ENCODE measurements around the gene POU2AF1. TPM values are rescaled to one million over a fixed set of nuclear protein-coding genes. Genes with fewer than 3 reads are reported as not detected.

POU2AF1 gene
- total and polyA plus RNA-seq, 2 of the 13 experiments (the other 11 are each of a cell fraction or from before 2014, with no cell fraction given), result 1.9 to 3.6 TPM

- TF ChIP-seq, protein P1, sequence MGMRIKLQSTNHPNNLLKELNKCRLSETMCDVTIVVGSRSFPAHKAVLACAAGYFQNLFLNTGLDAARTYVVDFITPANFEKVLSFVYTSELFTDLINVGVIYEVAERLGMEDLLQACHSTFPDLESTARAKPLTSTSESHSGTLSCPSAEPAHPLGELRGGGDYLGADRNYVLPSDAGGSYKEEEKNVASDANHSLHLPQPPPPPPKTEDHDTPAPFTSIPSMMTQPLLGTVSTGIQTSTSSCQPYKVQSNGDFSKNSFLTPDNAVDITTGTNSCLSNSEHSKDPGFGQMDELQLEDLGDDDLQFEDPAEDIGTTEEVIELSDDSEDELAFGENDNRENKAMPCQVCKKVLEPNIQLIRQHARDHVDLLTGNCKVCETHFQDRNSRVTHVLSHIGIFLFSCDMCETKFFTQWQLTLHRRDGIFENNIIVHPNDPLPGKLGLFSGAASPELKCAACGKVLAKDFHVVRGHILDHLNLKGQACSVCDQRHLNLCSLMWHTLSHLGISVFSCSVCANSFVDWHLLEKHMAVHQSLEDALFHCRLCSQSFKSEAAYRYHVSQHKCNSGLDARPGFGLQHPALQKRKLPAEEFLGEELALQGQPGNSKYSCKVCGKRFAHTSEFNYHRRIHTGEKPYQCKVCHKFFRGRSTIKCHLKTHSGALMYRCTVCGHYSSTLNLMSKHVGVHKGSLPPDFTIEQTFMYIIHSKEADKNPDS (CRISPR knock-in tag; IDR thresholded peaks at IDR 0.05), result 0 out of 2 replicates have a peak, but pooled peaks have one; percentile 75
- no peak for TF ChIP-seq NRL (CRISPR knock-in tag; IDR thresholded peaks at IDR 0.05; ENCODE audit: borderline replicate concordance)
- TF ChIP-seq ZBTB33 (CRISPR knock-in tag; IDR thresholded peaks at IDR 0.05), result peak; percentile 86
- 0 out of 2 replicates have a peak, but pooled peaks have one; percentile 25 for TF ChIP-seq ZNF430 (CRISPR knock-in tag; IDR thresholded peaks at IDR 0.05)
- no peak for TF ChIP-seq FOXK2 (IDR thresholded peaks at IDR 0.05)
- no peak for TF ChIP-seq ZNF780A (CRISPR knock-in tag; IDR thresholded peaks at IDR 0.05)
- no peak for TF ChIP-seq ZNF747 (CRISPR knock-in tag; IDR thresholded peaks at IDR 0.05; ENCODE audit: borderline replicate concordance)
- no peak for TF ChIP-seq NR2F6 (IDR thresholded peaks at IDR 0.05)
- no peak; the same call in 1 of the 2 replicates for TF ChIP-seq NR2F6 (CRISPR knock-in tag; IDR thresholded peaks at IDR 0.05)
- no peak for TF ChIP-seq GPN1 (CRISPR knock-in tag; IDR thresholded peaks at IDR 0.05; ENCODE audit: borderline replicate concordance)
- no peak for TF ChIP-seq ZNF484 (CRISPR knock-in tag; IDR thresholded peaks at IDR 0.05; ENCODE audit: borderline replicate concordance, low read depth)
- no peak for TF ChIP-seq ZNF879 (CRISPR knock-in tag; IDR thresholded peaks at IDR 0.05)
- no peak for TF ChIP-seq ZNF446 (CRISPR knock-in tag; IDR thresholded peaks at IDR 0.05)
- TF ChIP-seq, protein P2, sequence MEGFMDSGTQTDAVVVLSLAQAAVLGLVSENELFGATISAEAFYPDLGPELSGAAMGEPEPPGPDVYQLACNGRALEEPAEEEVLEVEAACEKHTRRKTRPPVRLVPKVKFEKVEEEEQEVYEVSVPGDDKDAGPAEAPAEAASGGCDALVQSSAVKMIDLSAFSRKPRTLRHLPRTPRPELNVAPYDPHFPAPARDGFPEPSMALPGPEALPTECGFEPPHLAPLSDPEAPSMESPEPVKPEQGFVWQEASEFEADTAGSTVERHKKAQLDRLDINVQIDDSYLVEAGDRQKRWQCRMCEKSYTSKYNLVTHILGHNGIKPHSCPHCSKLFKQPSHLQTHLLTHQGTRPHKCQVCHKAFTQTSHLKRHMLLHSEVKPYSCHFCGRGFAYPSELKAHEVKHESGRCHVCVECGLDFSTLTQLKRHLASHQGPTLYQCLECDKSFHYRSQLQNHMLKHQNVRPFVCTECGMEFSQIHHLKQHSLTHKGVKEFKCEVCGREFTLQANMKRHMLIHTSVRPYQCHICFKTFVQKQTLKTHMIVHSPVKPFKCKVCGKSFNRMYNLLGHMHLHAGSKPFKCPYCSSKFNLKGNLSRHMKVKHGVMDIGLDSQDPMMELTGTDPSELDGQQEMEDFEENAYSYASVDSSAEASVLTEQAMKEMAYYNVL (CRISPR knock-in tag; IDR thresholded peaks at IDR 0.05; ENCODE audit: borderline replicate concordance), result no peak
- TF ChIP-seq, protein P3, sequence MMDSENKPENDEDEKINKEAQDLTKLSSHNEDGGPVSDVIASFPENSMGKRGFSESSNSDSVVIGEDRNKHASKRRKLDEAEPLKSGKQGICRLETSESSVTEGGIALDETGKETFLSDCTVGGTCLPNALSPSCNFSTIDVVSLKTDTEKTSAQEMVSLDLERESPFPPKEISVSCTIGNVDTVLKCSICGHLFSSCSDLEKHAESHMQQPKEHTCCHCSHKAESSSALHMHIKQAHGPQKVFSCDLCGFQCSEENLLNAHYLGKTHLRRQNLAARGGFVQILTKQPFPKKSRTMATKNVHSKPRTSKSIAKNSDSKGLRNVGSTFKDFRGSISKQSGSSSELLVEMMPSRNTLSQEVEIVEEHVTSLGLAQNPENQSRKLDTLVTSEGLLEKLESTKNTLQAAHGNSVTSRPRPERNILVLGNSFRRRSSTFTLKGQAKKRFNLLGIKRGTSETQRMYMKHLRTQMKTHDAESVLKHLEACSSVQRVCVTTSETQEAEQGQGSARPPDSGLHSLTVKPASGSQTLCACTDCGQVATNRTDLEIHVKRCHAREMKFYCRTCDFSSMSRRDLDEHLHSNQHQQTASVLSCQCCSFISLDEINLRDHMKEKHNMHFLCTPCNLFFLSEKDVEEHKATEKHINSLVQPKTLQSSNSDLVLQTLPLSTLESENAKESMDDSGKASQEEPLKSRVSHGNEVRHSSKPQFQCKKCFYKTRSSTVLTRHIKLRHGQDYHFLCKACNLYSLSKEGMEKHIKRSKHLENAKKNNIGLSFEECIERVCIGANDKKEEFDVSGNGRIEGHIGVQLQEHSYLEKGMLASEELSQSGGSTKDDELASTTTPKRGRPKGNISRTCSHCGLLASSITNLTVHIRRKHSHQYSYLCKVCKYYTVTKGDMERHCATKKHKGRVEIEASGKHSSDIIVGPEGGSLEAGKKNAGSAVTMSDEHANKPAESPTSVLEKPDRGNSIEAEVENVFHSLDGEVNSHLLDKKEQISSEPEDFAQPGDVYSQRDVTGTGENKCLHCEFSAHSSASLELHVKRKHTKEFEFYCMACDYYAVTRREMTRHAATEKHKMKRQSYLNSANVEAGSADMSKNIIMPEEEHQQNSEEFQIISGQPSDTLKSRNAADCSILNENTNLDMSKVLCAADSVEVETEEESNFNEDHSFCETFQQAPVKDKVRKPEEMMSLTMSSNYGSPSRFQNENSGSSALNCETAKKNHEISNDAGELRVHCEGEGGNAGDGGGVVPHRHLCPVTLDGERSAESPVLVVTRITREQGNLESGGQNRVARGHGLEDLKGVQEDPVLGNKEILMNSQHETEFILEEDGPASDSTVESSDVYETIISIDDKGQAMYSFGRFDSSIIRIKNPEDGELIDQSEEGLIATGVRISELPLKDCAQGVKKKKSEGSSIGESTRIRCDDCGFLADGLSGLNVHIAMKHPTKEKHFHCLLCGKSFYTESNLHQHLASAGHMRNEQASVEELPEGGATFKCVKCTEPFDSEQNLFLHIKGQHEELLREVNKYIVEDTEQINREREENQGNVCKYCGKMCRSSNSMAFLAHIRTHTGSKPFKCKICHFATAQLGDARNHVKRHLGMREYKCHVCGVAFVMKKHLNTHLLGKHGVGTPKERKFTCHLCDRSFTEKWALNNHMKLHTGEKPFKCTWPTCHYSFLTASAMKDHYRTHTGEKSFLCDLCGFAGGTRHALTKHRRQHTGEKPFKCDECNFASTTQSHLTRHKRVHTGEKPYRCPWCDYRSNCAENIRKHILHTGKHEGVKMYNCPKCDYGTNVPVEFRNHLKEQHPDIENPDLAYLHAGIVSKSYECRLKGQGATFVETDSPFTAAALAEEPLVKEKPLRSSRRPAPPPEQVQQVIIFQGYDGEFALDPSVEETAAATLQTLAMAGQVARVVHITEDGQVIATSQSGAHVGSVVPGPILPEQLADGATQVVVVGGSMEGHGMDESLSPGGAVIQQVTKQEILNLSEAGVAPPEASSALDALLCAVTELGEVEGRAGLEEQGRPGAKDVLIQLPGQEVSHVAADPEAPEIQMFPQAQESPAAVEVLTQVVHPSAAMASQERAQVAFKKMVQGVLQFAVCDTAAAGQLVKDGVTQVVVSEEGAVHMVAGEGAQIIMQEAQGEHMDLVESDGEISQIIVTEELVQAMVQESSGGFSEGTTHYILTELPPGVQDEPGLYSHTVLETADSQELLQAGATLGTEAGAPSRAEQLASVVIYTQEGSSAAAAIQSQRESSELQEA (CRISPR knock-in tag; IDR thresholded peaks at IDR 0.05; ENCODE audit: not compliant biosample characterization), result no peak
Measured at GRCh38 chr11:111308140-111308539, 70.9 kb downstream of the POU2AF1 start (continued).
